Measurements from ENCODE around the gene SMPD3.

DNA sequence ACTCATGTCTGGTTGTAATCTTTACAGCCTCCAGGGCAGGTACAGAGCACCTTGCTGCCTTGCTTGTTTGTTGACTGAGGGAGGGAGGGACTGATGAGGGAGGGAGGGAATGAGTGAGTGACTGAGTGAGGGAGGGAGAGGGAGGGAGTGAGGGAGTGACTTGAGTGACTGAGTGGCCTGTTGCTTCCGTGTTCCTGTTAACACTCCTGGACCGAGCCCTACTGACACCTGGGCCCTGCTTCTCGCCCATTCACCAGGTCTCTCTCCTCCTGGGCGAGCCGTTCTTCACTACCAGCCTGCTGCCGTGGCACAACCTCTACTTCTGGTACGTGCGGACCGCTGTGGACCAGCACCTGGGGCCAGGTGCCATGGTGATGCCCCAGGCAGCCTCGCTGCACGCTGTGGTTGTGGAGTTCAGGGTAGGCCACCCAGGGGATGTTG, 96.3 kb downstream of the SMPD3 start:
- no peak for TF ChIP-seq POLR2A (IDR thresholded peaks at IDR 0.05)
- TF ChIP-seq, protein P1, sequence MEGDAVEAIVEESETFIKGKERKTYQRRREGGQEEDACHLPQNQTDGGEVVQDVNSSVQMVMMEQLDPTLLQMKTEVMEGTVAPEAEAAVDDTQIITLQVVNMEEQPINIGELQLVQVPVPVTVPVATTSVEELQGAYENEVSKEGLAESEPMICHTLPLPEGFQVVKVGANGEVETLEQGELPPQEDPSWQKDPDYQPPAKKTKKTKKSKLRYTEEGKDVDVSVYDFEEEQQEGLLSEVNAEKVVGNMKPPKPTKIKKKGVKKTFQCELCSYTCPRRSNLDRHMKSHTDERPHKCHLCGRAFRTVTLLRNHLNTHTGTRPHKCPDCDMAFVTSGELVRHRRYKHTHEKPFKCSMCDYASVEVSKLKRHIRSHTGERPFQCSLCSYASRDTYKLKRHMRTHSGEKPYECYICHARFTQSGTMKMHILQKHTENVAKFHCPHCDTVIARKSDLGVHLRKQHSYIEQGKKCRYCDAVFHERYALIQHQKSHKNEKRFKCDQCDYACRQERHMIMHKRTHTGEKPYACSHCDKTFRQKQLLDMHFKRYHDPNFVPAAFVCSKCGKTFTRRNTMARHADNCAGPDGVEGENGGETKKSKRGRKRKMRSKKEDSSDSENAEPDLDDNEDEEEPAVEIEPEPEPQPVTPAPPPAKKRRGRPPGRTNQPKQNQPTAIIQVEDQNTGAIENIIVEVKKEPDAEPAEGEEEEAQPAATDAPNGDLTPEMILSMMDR (IDR thresholded peaks at IDR 0.05 in 8 of 11, conservative IDR thresholded peaks at IDR 0.05 in 3 of 11), result no peak
- TF ChIP-seq POLR2AphosphoS5 (IDR thresholded peaks at IDR 0.05), result no peak

All from spleen (tissue), 7 donors.